Measurements from ENCODE around the gene RASGEF1B. TPM values are rescaled to one million over a fixed set of nuclear protein-coding genes. Genes with fewer than 3 reads are reported as not detected.

RASGEF1B gene
- total RNA-seq, 1 donor from 2014 or later: 45.1 TPM

DNA sequence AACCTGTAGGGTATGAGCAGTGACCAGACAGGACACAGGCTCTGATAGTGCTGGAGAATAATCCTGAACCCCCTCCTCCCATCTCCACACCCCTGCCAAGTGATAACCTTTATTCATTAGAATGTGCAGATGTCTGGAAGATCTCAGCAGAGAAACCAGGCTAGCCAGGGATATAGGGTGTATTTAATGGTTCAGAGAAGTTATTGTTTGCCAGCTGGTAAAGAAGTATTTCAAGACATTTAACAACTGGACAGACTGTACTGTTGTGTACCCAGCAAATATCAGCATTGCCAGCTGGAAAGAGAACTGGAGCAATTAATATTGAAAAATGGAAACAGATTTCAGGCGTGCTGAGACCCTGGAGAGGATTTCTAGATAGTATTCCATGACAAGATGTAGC, 94.5 kb downstream of the RASGEF1B start:
- intact Hi-C loops (cut with DNase I): no loop called here
- H3K9me3 ChIP-seq: no peaks in the 10 kb centered on the region
- no peaks in the 10 kb centered on the region for H3K36me3 ChIP-seq
- H3K27ac ChIP-seq: no peak overlapping the region
- H3K4me3 ChIP-seq: no peak overlapping the region
- no peaks in the 10 kb centered on the region for H3K4me1 ChIP-seq
- H3K27me3 ChIP-seq: no peaks in the 10 kb centered on the region
- DNase-seq (no peak), ATAC-seq (no peak)
- TF ChIP-seq, protein P1, sequence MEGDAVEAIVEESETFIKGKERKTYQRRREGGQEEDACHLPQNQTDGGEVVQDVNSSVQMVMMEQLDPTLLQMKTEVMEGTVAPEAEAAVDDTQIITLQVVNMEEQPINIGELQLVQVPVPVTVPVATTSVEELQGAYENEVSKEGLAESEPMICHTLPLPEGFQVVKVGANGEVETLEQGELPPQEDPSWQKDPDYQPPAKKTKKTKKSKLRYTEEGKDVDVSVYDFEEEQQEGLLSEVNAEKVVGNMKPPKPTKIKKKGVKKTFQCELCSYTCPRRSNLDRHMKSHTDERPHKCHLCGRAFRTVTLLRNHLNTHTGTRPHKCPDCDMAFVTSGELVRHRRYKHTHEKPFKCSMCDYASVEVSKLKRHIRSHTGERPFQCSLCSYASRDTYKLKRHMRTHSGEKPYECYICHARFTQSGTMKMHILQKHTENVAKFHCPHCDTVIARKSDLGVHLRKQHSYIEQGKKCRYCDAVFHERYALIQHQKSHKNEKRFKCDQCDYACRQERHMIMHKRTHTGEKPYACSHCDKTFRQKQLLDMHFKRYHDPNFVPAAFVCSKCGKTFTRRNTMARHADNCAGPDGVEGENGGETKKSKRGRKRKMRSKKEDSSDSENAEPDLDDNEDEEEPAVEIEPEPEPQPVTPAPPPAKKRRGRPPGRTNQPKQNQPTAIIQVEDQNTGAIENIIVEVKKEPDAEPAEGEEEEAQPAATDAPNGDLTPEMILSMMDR (IDR thresholded peaks at IDR 0.05): no peak

DNA sequence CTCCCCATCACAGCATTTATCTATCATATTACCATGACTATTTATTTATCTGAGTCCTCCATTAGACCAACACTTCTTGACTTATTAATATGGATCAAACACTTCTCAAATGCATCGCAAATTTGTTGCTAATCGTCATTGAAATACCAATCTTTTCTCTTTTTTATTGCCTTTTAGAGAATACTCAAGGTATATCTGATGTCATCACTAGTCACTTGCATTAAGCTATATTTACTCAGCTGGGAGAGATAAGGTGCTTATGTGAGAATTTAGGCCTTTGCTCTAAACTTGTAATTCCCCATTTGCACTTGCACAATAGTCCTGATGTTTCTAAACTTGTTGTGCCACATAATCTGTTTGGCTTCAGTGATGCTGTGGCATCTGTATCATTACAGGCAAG, 95.0 kb downstream of the RASGEF1B start:
- TF ChIP-seq, protein P1 (IDR thresholded peaks at IDR 0.05): no peak
- no peaks in the 10 kb centered on the region for H3K4me1 ChIP-seq
- no peaks in the 10 kb centered on the region for H3K36me3 ChIP-seq
- no peak for DNase-seq
- no peak overlapping the region for H3K4me3 ChIP-seq
- H3K27me3 ChIP-seq: no peaks in the 10 kb centered on the region
- ATAC-seq: no peak
- H3K27ac ChIP-seq: no peak overlapping the region
- no peaks in the 10 kb centered on the region for H3K9me3 ChIP-seq
- intact Hi-C loops (cut with DNase I): no loop called here

All from upper lobe of right lung (tissue), 1 donor.